Left lobe of liver (tissue), 2 donors: Measurements from ENCODE around the gene HOXA3. TPM values are rescaled to one million over a fixed set of nuclear protein-coding genes. Genes with fewer than 3 reads are reported as not detected.

Source experiments
- ATAC-seq: fragments of 200-7000 bp; cut with Tn5 transposase; one replicate; pipeline ENCODE4 v1.9.1; 2020; ENCODE audit warnings: mild to moderate bottlenecking, moderate library complexity
- DNase-seq: peaks from one replicate; pipeline ENCODE4 v3.0.0-alpha.2; 2020; ENCODE audit warnings: low spot score
- total RNA-seq: library from RNA; stranded (reverse); gene quantifications from one replicate; pipeline ENCODE4 v1.2.1, GENCODE V29; 2021
- donor health status: DM: no; HTN: no; CAD: no; lungs with moderate emphysema.
- donor health status: DM: no; HTN: yes; CAD: no.

HOXA3 gene
- total RNA-seq, 1 donor from 2014 or later, result 0.30 TPM

- ATAC-seq, result no peak
- DNase-seq, result no peak
These were observed 21.0 kb downstream of the HOXA3 start for GRCh38 chr7:27131390-27131819.

- ATAC-seq, result peak; percentile 92
These were observed 21.6 kb downstream of the HOXA3 start, which contains the start of gene HOXA4 for GRCh38 chr7:27130540-27131389. HOXA4 (minus strand) TSS chr7:27130757; CDS start chr7:27130733, 24 bp downstream.

GRCh38 chr7:27129729-27130539, 22.4 kb downstream of the HOXA3 start:
- DNase-seq, result peak; percentile 45

More at GRCh38 chr7:27130540-27131389, 21.6 kb downstream of the HOXA3 start, which contains the start of gene HOXA4:
- DNase-seq, result peak; percentile 70

GRCh38 chr7:27128776-27129728, 23.3 kb downstream of the HOXA3 start:
- DNase-seq (peak; percentile 35), ATAC-seq (no peak)

More at GRCh38 chr7:27129729-27130539, 22.4 kb downstream of the HOXA3 start:
- peak; percentile 33 for ATAC-seq

GRCh38 chr7:27128034-27128433, 24.3 kb downstream of the HOXA3 start:
- no peak for DNase-seq
- ATAC-seq, result no peak

- DNase-seq (no peak), ATAC-seq (no peak)
These were observed 25.6 kb downstream of the HOXA3 start for GRCh38 chr7:27126596-27127327.

- DNase-seq (no peak), ATAC-seq (no peak)
These were observed 26.4 kb downstream of the HOXA3 start for GRCh38 chr7:27125986-27126394.

- no peak for ATAC-seq
- DNase-seq, result peak; percentile 15
These were observed 27.3 kb downstream of the HOXA3 start for GRCh38 chr7:27124902-27125689.

GRCh38 chr7:27124096-27124901, 28.1 kb downstream of the HOXA3 start:
- DNase-seq (peak; percentile 42), ATAC-seq (no peak)

- DNase-seq (peak; percentile 40), ATAC-seq (no peak)
These were observed 28.8 kb downstream of the HOXA3 start for GRCh38 chr7:27123477-27124053.

- DNase-seq (peak; percentile 44), ATAC-seq (no peak)
These were observed 29.3 kb downstream of the HOXA3 start for GRCh38 chr7:27123007-27123476.

- DNase-seq (peak; percentile 76), ATAC-seq (peak; percentile 76)
These were observed 30.1 kb downstream of the HOXA3 start for GRCh38 chr7:27122077-27122910.

GRCh38 chr7:27121684-27122076, 30.7 kb downstream of the HOXA3 start:
- DNase-seq, result no peak
- no peak for ATAC-seq

- ATAC-seq, result no peak
- peak; percentile 16 for DNase-seq
These were observed 32.9 kb downstream of the HOXA3 start for GRCh38 chr7:27119412-27119911.

GRCh38 chr7:27118580-27118979, 33.8 kb downstream of the HOXA3 start:
- ATAC-seq (no peak), DNase-seq (peak; percentile 22)

- peak; percentile 38 for DNase-seq
- no peak for ATAC-seq
These were observed 34.4 kb downstream of the HOXA3 start for GRCh38 chr7:27117887-27118491.
